HG03108 (cell line): ENCODE measurements around the gene ACTL10.

ENCODE experiments used
- ATAC-seq: cut with Tn5 transposase; IDR thresholded peaks from one replicate; pipeline ENCODE4 v1.9.1; 2021; ENCODE audit warnings: moderate library complexity; ENCODE audit not compliant: unreplicated experiment

ACTL10 gene

GRCh38 chr20:33648396-33649004 lies 18.2 kb upstream of the ACTL10 start:
- ATAC-seq: no peak

GRCh38 chr20:33649201-33649681 lies 17.5 kb upstream of the ACTL10 start:
- ATAC-seq: no peak

- no peak for ATAC-seq
Measured at GRCh38 chr20:33650111-33650752, 16.5 kb upstream of the ACTL10 start.

GRCh38 chr20:33650753-33651561 lies 15.8 kb upstream of the ACTL10 start:
- no peak for ATAC-seq

GRCh38 chr20:33651562-33652048 lies 15.1 kb upstream of the ACTL10 start:
- no peak for ATAC-seq

GRCh38 chr20:33653218-33653899 lies 13.4 kb upstream of the ACTL10 start:
- no peak for ATAC-seq

- ATAC-seq: no peak
Measured at GRCh38 chr20:33653900-33654596, 12.7 kb upstream of the ACTL10 start.

GRCh38 chr20:33654680-33655161 lies 12.0 kb upstream of the ACTL10 start:
- ATAC-seq: no peak

- no peak for ATAC-seq
Measured at GRCh38 chr20:33655164-33655563, 11.6 kb upstream of the ACTL10 start.

- no peak for ATAC-seq
Measured at GRCh38 chr20:33656010-33656782, 10.5 kb upstream of the ACTL10 start.

GRCh38 chr20:33656783-33657703 lies 9.7 kb upstream of the ACTL10 start:
- no peak for ATAC-seq

- no peak for ATAC-seq
Measured at GRCh38 chr20:33657704-33658095, 9.0 kb upstream of the ACTL10 start.

- ATAC-seq: no peak
Measured at GRCh38 chr20:33658510-33658909, 8.2 kb upstream of the ACTL10 start.

GRCh38 chr20:33658929-33659328 lies 7.8 kb upstream of the ACTL10 start:
- ATAC-seq: no peak

GRCh38 chr20:33659341-33660034 lies 7.3 kb upstream of the ACTL10 start:
- no peak for ATAC-seq

- ATAC-seq: no peak
Measured at GRCh38 chr20:33660035-33660684, 6.6 kb upstream of the ACTL10 start.

- ATAC-seq: no peak
Measured at GRCh38 chr20:33660685-33661058, 6.1 kb upstream of the ACTL10 start.

GRCh38 chr20:33662172-33662571 lies 4.6 kb upstream of the ACTL10 start, which contains the start of gene C20orf144:
Gene C20orf144 (plus strand): TSS chr20:33662327. CDS start chr20:33662346, 19 bp downstream.
- ATAC-seq: no peak
